HepG2 (cell line): ENCODE measurements around the gene CSDE1. TPM values are rescaled to one million over a fixed set of nuclear protein-coding genes. Genes with fewer than 3 reads are reported as not detected.

ENCODE experiments used
- ATAC-seq: fragments of 200-7000 bp; cut with Tn5 transposase; 3 replicates; pipeline ENCODE4 v1.9.1; 2020; ENCODE audit warnings: mild to moderate bottlenecking, moderate library complexity
- BruUV-seq: library from RNA; stranded (reverse); fragments of 400-500 nt; replicated peaks from 2 replicates; lab custom pipeline; 2021; lab: Mats Ljungman, UMichigan
- CTCF ChIA-PET: fragments of 300-600 bp; formaldehyde crosslinking; extraction: SDS; loops from one replicate; lab custom pipeline; 2021; ENCODE audit warnings: low total read pairs, inconsistent platforms, low intra/inter-chr PET ratio; lab: Yijun Ruan, JAX
- POLR2A ChIA-PET: fragments of 350-600 bp; sonication (Branson Sonifier 250); formaldehyde crosslinking; loops from one replicate; lab custom pipeline; 2020; ENCODE audit warnings: antibody characterized with exemption, inconsistent platforms; lab: Yijun Ruan, JAX
- DNase-seq: peaks from one replicate; pipeline ENCODE4 v3.0.0-alpha.2; 2015; ENCODE audit warnings: low spot score
- FAIRE-seq: peaks from 3 replicates; lab custom pipeline; 2011; peaks lifted over from hg19 to GRCh38; lab: Jason Lieb, UNC
- H2AFZ ChIP-seq: one replicate; pipeline ENCODE4 v1.6.1; 2011; ENCODE audit warnings: low read length, inconsistent platforms
- H3K27ac ChIP-seq: fragments of 300-600 bp; 3 replicates; pipeline ENCODE4 v1.8.0; 2011; ENCODE audit warnings: mixed run types, mild to moderate bottlenecking, mixed read lengths, low read length, inconsistent platforms; ENCODE audit not compliant: insufficient read depth; ENCODE audit errors: extremely low read length
- H3K27me3 ChIP-seq, 2 experiments: fragments of 200-600 bp in 1 of 2; 2 replicates in 1 of 2; 3 replicates in 1 of 2; pipeline versions ENCODE4 v1.6.0 to v1.8.0; 2011; ENCODE audit warnings: low read length in 2 of 2, mild to moderate bottlenecking in 2 of 2, moderate library complexity in 2 of 2, inconsistent platforms in 1 of 2; ENCODE audit not compliant: insufficient read depth in 2 of 2, control insufficient read depth in 1 of 2
- H3K36me3 ChIP-seq, 2 experiments: fragments of 200-600 bp in 1 of 2; replicated peaks in 1 of 2; 2 replicates in 1 of 2; 3 replicates in 1 of 2; pipeline versions ENCODE4 v1.5.1 to v1.8.0; 2011; ENCODE audit warnings: low read length in 2 of 2, inconsistent platforms in 1 of 2; ENCODE audit not compliant: insufficient read depth in 2 of 2, control insufficient read depth in 1 of 2
- H3K4me1 ChIP-seq: 2 replicates; pipeline ENCODE4 v1.5.1; 2012; ENCODE audit warnings: low read length, inconsistent platforms; ENCODE audit not compliant: insufficient read depth
- H3K4me2 ChIP-seq: 2 replicates; pipeline ENCODE4 v1.6.0; 2011; ENCODE audit warnings: low read depth, low read length, inconsistent platforms
- H3K4me3 ChIP-seq, 3 experiments: fragments of 200-600 bp in 1 of 3; sonication (generic), shearing (Covaris generic) in 1 of 3; replicated peaks in 1 of 3; 2 replicates each; pipeline ENCODE4 v1.5.1; 2011 to 2016; ENCODE audit warnings: low read length in 3 of 3, inconsistent platforms in 2 of 3, low read depth in 2 of 3, mild to moderate bottlenecking in 2 of 3, control low read depth in 1 of 3, mixed read lengths in 1 of 3; ENCODE audit not compliant: insufficient read depth in 1 of 3
- H3K79me2 ChIP-seq: one replicate; pipeline ENCODE4 v1.6.1; 2011; ENCODE audit warnings: low read length, inconsistent platforms; ENCODE audit not compliant: insufficient read depth
- H3K9ac ChIP-seq: 2 replicates; pipeline ENCODE4 v1.6.0; 2011; ENCODE audit warnings: mild to moderate bottlenecking, low read depth, low read length, inconsistent platforms; ENCODE audit not compliant: insufficient read depth
- H3K9me3 ChIP-seq: 2 replicates; pipeline ENCODE4 v1.5.1; 2012; ENCODE audit warnings: mild to moderate bottlenecking, low read length
- H4K20me1 ChIP-seq: 2 replicates; pipeline ENCODE4 v1.6.0; 2011; ENCODE audit warnings: inconsistent platforms, mild to moderate bottlenecking, low read length, moderate library complexity; ENCODE audit not compliant: insufficient read depth
- ARNT2 ChIP-seq: sonication (generic); formaldehyde crosslinking; IDR thresholded peaks from 2 replicates; pipeline ENCODE4 v1.8.0; 2022; ENCODE audit warnings: mild to moderate bottlenecking, low read depth, missing genetic modification reagents, moderate library complexity
- CAMTA2 ChIP-seq: sonication (generic); formaldehyde crosslinking; IDR thresholded peaks from 2 replicates; pipeline ENCODE4 v1.4.0; 2020; ENCODE audit warnings: mild to moderate bottlenecking, missing genetic modification reagents, borderline replicate concordance
- CSRNP1 ChIP-seq: sonication (generic); formaldehyde crosslinking; IDR thresholded peaks from 2 replicates; pipeline ENCODE4 v1.8.1; 2023; ENCODE audit warnings: mild to moderate bottlenecking, missing genetic modification reagents
- KAT7 ChIP-seq: IDR thresholded peaks from 2 replicates; pipeline ENCODE4 v1.6.1; 2018; ENCODE audit warnings: borderline replicate concordance, missing compliant biosample characterization
- KMT2A ChIP-seq: sonication (generic); formaldehyde crosslinking; IDR thresholded peaks from 2 replicates; pipeline ENCODE4 v1.4.0; 2020; ENCODE audit warnings: missing genetic modification reagents
- NCOA5 ChIP-seq: sonication (generic); formaldehyde crosslinking; IDR thresholded peaks from 2 replicates; pipeline ENCODE4 v1.4.0; 2020; ENCODE audit warnings: missing genetic modification reagents
- NR1H2 ChIP-seq: sonication (generic); formaldehyde crosslinking; IDR thresholded peaks from 2 replicates; pipeline ENCODE4 v1.8.1; 2022; ENCODE audit warnings: low read depth, missing genetic modification reagents, borderline replicate concordance
- RARA ChIP-seq: IDR thresholded peaks from 2 replicates; pipeline ENCODE4 v1.6.1; 2016; ENCODE audit warnings: missing genetic modification reagents, missing compliant biosample characterization
- TCF7 ChIP-seq: sonication (generic); IDR thresholded peaks from 2 replicates; pipeline ENCODE4 v1.6.1; 2016; ENCODE audit warnings: antibody characterized with exemption, low read depth
- ZBTB49 ChIP-seq: sonication (generic); formaldehyde crosslinking; IDR thresholded peaks from 2 replicates; pipeline ENCODE4 v1.4.0; 2020; ENCODE audit warnings: missing genetic modification reagents, borderline replicate concordance
- ZFP62 ChIP-seq: sonication (generic); formaldehyde crosslinking; IDR thresholded peaks from 2 replicates; pipeline ENCODE4 v1.4.0; 2020; ENCODE audit warnings: missing genetic modification reagents
- ZNF121 ChIP-seq: sonication (generic); formaldehyde crosslinking; IDR thresholded peaks from 2 replicates; pipeline ENCODE4 v1.5.0; 2020; ENCODE audit warnings: mild to moderate bottlenecking, missing genetic modification reagents
- ZNF329 ChIP-seq: sonication (generic); formaldehyde crosslinking; IDR thresholded peaks from 2 replicates; pipeline ENCODE4 v1.9.0; 2021; ENCODE audit warnings: low read depth, mild to moderate bottlenecking, missing genetic modification reagents
- whole genome bisulfite sequencing: methylation state at CpG from one replicate; pipeline ENCODE4 v1.1.6; 2017; ENCODE audit warnings: low lambda C conversion rate; 5-methylcytosine and 5-hydroxymethylcytosine counted together
- in situ Hi-C: cut with HindIII; loops from 2 replicates; pipeline ENCODE4 v1.10.0; 2017; ENCODE audit warnings: low pct_unique_long_range_greater_than_20kb; ENCODE audit not compliant: extremely low pct_ligation_motif_present
- intact Hi-C: fragments of 100-400 bp; cut with micrococcal nuclease; formaldehyde crosslinking; loops from one replicate; pipeline ENCODE4 v1.10.0; 2022; ENCODE audit not compliant: unreplicated experiment
- polyA plus RNA-seq, 8 experiments: library from polyadenylated mRNA; depleted of rRNA in 3 of 8; stranded (reverse) in 7 of 8; unstranded in 1 of 8; fragments of >200 nt; fragmentation: Illumina TruSeq in 4 of 8; extraction: Trizol in 4 of 8; gene quantifications; 2 replicates each; pipeline versions ENCODE4 v1.2.1 to v1.2.3, GENCODE V29; 2011 to 2016; ENCODE audit warnings: low read depth in 4 of 8, missing spikeins in 1 of 8, mixed read lengths in 1 of 8; ENCODE audit not compliant: insufficient read depth in 1 of 8
- total RNA-seq, 5 experiments: library from RNA; depleted of rRNA; stranded (reverse); fragments of >200 nt; fragmentation: Illumina TruSeq; extraction: Trizol; gene quantifications; 2 replicates each; pipeline ENCODE4 v1.2.3, GENCODE V29; 2016; ENCODE audit warnings: low read depth in 1 of 5
- TF ChIP-seq, protein P1 (sequence below): sonication (generic); formaldehyde crosslinking; IDR thresholded peaks from 2 replicates; pipeline ENCODE4 v1.4.0; 2020; ENCODE audit warnings: missing genetic modification reagents

Gene CSDE1
- total and polyA plus RNA-seq, 2 of the 13 experiments (the other 11 are each of a cell fraction or from before 2014, with no cell fraction given): 150 to 313 TPM

DNA sequence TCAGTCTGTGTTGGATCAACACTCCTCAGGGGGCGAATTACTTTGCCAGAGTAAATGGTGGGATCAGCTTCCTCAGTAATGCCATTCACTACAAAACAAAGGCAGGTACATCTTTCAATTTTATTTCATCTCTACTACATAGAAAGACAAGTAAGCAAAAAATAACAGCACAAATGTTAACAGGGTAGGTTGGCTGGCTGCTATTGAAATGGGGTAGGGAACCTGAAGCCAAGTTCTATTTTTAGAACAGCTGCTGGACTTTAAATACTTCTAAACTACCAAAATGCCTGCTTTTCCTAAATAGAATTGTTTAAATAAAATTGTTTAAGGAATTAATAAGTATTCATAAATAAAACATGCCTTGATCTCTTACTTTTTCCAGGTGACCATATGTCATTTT, 33.9 kb downstream of the CSDE1 start (continued):
- TF ChIP-seq ZBTB49 (CRISPR knock-in tag): no peak
- TF ChIP-seq, protein P1, sequence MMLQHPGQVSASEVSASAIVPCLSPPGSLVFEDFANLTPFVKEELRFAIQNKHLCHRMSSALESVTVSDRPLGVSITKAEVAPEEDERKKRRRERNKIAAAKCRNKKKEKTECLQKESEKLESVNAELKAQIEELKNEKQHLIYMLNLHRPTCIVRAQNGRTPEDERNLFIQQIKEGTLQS: no peak
- no peak for TF ChIP-seq NCOA5
- no peak for TF ChIP-seq CSRNP1 (CRISPR knock-in tag)
- no peak for TF ChIP-seq KAT7 (CRISPR knock-in tag)
- no peak for TF ChIP-seq ARNT2
- no peak for TF ChIP-seq RARA
- no peak for TF ChIP-seq ZNF329
- no peak for TF ChIP-seq NR1H2 (CRISPR knock-in tag)

DNA sequence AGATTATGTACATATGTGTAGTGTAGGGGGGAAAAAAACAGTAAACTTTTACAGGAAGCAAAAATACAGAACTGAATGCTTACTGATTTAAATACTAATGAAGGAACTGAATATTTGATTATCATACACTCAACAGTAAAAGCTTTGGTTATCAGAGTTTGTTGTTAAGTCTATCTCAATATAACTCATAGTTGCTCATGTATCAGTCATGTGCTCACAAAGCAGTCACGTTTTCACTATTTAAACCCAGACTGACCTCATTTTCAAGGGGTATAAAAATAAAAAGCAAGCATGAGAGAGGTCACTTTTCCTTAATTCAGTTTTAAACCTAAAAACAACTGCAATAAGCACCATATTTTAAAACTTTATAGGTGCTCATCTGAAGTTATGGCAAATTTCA, 34.3 kb downstream of the CSDE1 start:
- intact Hi-C loops (loop anchor here (5.0 kb wide), 1 partner anchor 271 kb away; no protein-coding TSS in a partner anchor), in situ Hi-C loops (no loop called here)
- Histone ChIP-seq H3K27ac (no peak overlapping the region), H3K36me3 (peaks cover 22 to 92% of the 10 kb centered on the region in 2 experiments), H3K27me3 (no peaks in the 10 kb centered on the region), H2AFZ (no peak overlapping the region), H3K79me2 (no peaks in the 10 kb centered on the region), H3K4me3 (no peak overlapping the region), H3K9me3 (no peaks in the 10 kb centered on the region), H3K4me1 (peaks cover 22% of the 10 kb centered on the region), H4K20me1 (no peaks in the 10 kb centered on the region; the same call in 1 of the 2 replicates), H3K9ac (no peak overlapping the region), H3K4me2 (no peak overlapping the region)
- no peak for FAIRE-seq
- no TSS peak for BruUV-seq
- DNase-seq: no peak
- 0% methylated on average over 1 of the region's 1 CpG for WGBS
- ChIA-PET POLR2A (no interaction called here), CTCF (no interaction called here)
- TF ChIP-seq TCF7: no peak
- TF ChIP-seq ZFP62 (CRISPR knock-in tag): no peak
- TF ChIP-seq KMT2A: no peak
- no peak for TF ChIP-seq ZNF121 (CRISPR knock-in tag)
- no peak for TF ChIP-seq CAMTA2 (CRISPR knock-in tag)
- no peak for ATAC-seq
